HG03064 (cell line): ENCODE results near the gene PGP.

Source experiments
- ATAC-seq: cut with Tn5 transposase; IDR thresholded peaks from one replicate; pipeline ENCODE4 v1.9.1; 2021; ENCODE audit warnings: low read depth; ENCODE audit not compliant: unreplicated experiment

PGP gene

DNA sequence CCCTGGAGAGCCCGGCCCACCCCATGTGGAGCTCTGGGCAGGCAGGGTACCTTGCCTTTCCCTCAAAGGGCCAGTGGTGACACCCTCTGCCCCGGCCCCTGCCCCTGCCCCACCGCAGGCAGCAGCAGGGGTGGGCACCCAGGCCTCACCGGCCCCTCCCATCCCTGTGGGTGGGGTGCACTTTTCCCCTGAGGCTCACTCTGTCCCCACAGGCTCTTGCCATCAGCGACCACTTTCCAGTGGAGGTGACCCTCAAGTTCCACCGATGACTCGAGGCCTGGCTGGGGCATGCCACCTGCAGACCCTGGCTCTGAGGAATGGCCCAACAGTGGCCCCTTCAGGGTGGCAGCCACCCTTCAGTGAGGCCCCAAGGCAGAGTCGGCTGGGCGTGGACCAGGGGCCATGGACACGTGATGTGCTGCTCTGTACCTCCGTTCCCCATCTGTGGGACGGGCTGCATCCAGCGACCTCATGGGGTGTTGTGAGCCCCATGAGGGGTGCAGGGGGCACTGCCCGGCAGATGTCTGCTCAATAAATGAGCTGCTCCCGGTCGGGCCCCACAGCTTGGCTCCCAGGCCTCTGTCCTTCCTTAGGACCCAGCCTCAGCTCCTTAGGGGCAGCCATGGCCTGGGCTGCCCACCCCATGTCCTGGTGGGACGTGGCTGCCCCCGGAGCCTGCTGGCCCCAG is 23.7 kb upstream of the PGP start:
- no peak for ATAC-seq

DNA sequence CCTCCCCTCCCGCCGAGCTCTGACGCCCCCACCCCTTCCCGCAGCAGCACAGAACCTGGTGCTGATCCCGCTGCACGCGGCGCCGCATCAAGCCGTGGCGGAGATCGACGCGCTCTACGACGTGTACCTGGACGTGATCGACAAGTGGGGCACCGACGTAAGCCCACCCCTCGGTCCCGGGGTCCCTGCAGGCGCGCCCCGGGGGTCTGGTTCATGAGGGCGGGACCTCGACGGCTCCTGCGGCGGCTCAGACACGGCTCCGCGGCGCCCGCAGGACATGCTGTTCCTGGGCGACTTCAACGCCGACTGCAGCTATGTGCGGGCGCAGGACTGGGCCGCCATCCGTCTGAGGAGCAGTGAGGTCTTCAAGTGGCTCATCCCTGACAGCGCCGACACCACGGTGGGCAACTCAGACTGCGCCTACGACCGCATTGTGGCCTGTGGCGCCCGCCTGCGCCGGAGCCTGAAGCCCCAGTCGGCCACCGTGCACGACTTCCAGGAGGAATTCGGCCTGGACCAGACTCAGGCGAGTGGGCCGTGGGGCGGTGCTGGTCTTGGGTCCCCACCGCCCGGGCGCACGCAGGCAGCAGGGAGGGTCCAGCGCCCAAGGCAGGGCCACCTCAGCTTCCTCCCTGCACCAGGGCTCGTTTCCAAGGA is 23.0 kb upstream of the PGP start:
- ATAC-seq = no peak

DNA sequence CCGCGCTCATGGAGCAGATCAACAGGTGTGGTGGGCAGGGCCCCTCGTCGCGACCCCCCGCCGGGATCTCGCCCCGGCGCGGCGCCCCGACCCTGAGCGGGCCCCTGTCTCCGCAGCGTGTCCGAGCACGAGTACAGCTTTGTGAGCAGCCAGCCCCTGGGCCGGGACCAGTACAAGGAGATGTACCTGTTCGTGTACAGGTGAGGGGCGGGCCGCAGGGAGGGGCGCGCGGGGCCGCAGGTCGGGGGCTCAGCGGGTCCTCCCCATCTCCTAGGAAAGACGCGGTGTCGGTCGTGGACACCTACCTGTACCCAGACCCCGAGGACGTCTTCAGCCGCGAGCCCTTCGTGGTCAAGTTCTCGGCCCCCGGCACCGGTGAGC is 22.5 kb upstream of the PGP start:
- no peak for ATAC-seq

DNA sequence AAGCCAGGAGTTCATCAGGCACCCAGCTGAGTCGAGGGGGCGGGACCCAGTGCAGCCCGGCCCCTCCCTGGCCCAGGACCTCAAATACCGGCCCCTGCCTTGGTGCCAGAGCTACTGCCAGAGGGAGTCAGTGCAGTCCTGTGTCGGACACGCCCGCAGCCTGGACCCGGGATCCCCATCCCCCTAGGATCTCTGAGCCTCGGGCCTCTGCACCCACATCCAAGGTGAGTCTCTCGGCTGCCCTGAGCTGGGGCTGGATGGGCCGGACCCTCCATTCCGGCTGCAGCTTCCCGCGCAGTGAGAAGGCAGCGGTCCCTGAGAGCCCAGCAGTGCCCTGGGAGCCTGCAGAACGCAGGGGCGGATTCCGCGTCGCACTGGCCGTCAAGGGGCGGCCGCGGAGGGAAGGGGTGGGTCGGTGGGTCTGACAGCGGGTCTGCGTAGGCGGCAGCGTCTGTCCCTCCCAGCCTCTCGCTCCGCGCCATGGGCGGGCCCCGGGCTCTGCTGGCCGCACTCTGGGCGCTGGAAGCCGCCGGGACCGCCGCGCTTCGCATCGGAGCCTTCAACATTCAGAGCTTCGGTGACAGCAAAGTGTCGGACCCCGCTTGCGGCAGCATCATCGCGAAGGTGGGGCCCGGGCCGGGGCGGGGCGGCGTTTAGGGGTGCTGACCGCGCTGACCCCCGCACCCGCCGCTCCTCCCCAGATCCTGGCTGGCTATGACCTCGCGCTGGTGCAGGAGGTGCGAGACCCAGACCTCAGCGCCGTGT is 21.9 kb upstream of the PGP start, which contains the start of gene DNASE1L2:
TSS of gene DNASE1L2 (plus strand) at position 108 of the 765 bp plus-strand sequence. CDS start at position 481, 373 bp downstream.
- ATAC-seq = no peak

DNA sequence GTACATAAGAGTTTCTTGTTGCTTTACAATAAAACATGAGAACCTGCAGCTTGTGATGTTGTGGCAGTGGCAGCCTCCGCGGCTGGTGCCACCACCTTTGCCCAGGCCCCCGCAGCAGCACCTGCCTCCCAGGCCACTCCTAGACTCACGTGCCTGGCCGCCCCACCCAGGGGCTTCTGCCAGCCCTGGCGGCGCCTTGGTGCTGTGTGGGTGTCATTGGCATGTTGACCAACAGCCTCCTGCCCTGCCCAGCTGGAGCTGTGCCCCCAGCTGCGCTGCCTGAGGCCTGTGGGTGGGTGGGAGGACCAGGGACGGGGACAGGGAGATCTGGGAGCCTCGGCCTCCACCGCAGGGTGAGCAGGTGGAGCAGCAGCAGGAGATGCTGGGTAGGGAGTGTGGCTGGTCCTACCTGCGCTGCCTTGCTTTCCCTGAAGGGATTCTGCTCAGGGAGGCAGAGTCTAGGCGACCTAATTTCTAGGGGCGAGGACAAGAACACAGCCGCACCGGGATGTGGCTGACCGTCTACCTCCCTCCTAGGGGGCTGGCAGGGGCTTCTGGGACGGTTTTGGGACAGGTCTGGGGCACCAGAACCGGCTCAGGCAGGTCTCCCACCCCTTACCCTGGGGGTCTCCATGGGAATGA is 21.2 kb upstream of the PGP start:
- no peak for ATAC-seq

DNA sequence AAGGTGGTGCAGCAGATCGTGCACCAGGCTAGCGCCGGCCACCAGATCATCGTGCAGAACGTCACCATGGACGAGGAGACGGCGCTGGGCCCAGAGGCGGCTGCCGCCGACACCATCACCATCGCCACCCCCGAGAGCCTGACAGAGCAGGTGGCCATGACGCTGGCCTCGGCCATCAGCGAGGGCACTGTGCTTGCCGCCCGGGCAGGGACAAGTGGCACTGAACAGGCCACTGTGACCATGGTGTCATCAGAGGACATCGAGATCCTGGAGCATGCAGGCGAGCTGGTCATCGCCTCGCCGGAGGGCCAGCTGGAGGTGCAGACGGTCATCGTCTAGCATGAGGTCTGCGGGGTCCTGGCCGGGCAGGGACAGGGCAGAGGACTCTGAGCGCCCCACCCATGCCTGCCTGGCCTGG is 20.6 kb upstream of the PGP start:
- ATAC-seq = no peak

DNA sequence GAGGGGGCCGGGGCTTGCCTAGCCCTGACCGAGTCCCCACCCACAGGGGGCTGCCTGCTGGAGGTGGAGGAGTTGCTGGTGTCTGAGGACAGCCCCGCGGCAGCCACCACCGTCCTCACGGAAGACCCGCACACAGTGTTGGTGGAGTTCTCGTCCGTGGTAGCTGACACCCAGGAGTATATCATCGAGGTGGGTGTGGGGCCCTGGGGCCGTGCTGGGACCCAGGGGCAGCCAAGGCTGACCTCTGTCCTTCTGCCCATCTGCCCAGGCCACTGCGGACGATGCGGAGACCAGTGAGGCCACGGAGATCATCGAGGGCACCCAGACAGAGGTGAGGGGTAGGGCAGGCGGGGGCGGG is 20.2 kb upstream of the PGP start:
- ATAC-seq = no peak

DNA sequence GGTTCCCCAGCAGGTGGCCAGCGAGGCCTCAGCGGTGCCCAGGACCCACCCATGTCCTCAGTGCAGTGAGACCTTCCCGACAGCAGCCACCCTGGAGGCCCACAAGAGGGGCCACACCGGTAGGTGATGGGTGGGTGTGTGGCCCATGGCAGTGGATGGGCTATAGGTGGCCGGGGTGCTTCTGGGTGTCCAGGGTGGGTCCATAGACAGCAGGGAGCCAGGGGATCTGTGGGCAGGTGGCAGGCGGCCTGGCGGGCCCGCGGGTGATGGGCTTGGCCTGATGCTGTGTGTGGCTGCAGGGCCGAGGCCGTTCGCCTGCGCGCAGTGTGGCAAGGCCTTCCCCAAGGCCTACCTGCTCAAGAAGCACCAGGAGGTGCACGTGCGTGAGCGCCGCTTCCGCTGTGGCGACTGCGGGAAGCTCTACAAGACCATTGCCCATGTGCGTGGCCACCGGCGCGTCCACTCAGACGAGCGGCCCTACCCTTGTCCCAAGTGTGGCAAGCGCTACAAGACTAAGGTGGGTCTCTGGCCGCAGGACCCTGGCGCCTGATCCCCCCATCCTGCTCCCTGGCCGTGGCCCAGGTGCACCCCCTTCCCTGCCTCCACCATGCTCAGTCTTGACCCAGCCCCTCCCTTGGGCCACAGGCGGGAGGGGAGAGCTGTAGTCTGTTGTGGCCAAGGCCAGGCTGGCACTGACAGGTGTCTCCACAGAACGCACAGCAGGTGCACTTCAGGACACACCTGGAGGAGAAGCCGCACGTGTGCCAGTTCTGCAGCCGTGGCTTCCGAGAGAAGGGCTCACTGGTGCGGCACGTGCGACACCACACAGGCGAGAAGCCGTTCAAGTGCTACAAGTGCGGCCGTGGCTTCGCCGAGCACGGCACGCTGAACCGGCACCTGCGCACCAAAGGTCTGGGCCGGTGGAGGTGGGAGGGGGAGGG is 19.5 kb upstream of the PGP start:
- ATAC-seq = no peak

DNA sequence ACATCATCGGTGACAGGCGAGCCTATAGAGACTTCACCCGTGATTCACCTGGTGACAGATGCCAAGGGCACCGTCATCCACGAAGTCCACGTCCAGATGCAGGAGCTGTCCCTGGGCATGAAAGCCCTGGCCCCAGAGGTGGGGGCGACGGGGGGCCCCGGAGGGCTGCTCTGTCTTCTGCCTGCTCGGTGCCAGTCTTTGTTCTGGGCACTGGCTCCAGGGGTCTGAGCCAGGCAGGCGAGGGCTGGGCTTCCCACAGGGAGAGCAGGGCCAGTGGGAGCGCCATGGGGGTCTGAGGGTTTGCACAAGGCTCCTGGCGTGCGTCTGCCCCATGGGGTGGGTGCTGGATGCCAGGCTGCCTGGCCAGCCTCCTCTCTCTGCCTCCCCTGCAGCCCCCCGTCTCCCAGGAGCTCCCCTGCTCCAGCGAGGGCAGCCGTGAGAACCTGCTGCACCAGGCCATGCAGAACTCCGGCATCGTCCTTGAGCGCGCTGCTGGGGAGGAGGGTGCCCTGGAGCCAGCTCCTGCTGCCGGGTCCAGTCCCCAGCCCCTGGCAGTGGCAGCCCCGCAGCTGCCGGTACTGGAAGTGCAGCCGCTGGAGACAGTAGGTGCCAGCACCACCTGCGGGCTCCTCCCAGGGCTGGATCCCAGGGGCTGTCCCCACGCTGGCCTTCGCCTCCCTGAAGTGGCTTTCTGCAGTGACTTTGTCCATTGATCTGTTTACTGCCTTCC is 18.6 kb upstream of the PGP start:
- ATAC-seq = no peak

DNA sequence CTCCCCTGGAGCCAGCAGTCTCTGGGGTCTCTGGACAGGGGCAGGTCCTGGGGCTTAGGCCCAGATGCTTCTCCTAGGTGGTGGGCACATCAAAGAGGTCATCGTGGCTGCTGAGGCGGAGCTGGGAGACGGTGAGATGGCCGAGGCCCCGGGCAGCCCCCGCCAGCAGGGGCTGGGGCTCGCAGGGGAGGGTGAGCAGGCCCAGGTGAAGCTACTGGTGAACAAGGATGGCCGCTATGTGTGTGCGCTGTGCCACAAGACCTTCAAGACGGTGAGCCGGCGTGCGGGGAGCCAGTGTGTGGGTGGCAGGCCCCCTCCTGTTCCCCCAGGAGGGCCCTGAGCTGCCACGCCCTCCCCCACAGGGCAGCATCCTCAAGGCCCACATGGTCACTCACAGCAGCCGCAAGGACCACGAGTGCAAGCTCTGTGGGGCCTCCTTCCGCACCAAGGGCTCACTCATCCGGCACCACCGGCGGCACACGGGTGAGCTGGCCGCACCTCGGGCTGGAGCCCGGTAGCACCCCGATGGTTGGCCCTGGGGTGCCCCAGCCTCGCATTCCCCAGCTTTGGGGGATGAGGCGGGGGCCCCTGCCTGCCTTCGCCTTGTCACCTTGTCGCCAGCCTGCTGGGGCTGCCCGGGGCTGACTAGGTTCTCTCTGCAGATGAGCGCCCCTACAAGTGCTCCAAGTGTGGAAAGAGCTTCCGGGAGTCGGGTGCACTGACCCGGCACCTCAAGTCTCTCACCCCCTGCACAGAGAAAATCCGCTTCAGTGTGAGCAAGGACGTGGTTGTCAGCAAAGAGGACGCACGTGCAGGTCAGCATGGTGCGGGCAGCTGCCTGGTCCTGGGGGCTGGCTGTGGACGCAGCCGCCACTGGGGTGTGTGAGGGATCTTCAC is 17.7 kb upstream of the PGP start:
- ATAC-seq = no peak

DNA sequence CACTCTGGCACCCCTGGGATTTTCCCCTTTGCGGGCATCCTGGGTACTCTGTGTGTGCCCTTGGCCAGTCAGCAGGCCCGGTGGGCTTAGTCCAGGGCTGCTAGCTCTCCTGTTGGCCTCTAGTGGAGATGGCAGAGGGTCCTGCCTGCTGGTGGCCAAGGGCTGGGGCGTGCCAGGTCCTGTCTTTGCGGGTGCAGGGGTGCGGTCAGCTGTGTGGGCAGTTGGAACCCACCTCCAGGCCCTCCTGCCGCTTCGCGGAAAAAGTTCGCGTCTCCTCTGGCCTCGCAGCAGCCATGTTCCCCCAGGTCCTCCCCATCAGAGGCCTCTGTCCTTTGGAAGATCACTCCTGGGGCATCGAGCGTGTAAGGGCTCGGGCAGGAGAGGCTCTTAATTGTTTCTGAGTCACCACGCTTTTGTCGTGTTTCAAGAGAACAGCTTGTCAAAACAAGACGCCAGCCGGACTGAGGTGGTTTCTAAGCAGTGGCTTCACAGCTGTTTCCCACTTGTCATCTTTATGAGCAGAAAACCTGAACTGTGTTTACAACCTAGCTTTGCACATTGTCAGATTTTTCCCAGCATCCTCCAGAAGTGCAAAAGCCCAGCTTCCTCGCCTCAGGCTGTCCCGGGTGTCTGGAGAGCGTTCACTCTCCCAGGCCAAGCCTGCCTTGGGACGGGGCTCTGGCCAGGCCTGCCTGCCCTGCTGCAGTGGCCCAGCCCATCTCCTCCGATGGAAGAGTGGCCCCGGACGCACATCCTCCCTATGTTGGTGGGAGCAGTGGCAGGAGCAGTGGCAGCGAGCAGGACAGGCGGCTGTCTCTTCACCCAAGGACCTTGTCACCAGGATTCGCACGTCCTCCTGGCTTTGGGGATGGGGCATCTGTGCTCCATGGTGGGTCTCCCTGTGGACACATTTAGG is 16.6 kb upstream of the PGP start:
- no peak for ATAC-seq

DNA sequence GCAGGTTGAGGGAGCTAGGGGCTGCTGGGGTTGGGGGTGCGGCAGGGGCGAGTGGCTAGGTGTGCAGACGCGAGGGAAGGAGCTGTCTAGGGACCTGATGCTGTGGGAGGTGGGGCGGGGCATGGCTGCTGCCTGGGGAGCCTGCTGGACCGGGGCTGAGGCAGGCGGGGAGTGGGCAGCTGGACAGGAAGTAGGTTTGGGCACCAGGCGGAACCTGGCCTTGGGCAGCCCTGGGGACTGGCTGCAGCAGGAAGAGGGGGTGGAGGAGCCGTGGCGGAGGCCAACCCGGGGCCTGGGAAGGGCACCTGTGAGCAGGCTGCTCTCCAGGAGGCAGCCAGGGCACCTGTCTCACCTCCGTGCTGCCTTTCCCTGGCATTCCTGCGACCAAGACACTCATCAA is 15.7 kb upstream of the PGP start:
- ATAC-seq = no peak

DNA sequence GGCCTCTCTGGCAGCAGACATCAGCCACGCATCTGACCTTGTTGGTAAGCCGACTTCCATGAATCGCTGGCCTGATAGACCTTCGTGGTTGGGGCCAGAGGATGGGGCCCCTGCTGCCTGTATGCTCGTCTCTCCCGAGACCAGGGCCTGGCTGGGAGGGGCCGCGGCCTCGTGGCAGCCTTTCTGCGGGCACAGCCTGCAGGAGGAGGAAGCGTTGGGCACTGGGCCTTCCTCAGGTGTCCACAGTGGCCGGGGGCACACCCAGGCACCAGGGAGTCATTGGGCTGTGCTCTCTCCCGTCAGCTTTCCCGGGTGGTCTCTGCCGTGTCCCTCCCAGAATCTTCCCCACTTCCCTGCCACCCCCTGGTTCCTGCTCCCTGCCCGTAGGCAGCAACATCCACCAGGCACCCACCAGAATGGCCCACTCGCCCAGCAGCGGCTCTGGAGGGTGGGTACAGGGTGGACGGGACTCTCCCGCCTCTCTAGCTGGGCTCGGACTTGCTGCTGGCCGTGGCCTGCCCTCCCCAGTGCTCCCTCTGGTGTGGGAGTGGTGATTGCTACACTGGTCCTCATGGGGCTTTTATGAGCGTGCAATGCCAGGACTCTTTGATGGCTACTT is 15.1 kb upstream of the PGP start:
- ATAC-seq = no peak

DNA sequence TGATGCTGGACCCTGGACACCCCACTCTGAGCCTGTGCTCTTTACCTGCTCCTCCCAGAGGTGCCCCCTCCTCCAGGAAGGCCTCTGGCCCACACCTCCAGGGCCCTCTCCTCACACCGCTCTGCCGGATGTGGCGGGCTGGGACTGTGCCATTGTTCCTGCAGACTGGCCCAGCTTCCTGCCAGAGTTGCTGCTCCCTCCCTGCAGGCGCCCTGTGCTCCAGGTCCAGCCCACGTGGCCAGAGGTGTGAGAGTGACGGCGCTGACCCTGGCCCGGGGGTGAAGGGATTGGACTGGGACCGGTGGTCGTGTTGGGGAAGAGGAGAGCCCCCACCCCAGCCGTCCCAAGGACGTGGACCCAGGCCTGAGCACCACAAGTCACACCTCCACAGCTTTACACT is 14.5 kb upstream of the PGP start:
- ATAC-seq = no peak

DNA sequence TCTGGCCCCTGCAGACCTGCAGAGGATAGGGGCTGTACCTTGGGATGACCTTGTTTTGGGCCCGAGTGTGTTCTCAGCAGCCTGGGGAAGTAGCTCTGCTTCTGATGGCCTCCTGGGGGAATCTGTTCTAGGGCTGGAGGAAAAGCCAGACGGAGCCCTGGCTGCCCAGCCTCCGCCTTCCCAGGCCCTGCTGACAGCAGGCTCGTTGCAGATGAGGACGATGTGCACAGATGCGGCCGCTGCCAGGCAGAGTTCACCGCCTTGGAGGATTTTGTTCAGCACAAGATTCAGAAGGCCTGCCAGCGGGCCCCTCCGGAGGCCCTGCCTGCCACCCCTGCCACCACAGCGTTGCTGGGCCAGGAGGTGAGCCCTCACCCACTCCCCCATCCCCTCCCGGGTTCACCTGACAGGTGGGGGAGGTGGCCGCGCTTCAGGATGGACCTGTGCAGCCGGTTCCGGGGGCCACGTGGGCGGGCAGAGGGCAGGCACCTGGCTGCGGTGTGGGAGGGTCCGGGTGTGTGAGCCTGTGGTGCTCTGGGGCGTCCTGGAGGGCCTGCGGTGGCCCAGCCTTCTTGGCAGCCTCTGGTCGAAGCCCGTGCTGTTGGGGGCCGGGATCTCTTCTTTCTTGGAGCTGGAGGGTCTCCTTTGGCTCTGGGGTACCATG is 13.7 kb upstream of the PGP start:
- ATAC-seq = no peak

DNA sequence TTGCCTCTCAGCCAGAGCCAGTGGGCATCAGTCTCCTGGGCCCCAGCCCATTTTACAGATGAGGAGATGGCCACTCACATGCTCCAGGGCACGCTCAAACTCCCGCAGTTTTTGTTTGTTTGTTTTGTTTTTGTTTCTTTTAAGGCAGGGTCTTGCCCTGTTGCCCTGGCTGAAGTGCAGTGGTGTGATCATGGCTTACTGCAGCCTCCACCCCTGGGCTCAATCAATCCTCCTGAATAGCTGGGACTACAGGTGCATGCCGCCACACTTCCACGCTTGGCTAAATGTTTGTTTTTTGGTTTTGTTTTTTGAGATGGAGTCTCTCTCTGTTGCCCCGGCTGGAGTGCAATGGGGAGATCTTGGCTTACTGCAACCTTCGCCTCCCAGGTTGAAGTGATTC is 12.3 kb upstream of the PGP start:
- ATAC-seq = no peak
